HFF-Myc (cell line): ENCODE data around the gene CNBP.
"Not testable (repeated sequence)": the region's sequence is repeated elsewhere in the genome, so short reads cannot be mapped to it uniquely, and the experiment has no call there.

Experiments used
- DNase-seq: peaks from one replicate; pipeline ENCODE4 v3.0.0-alpha.2; 2011; ENCODE audit warnings: low read depth; ENCODE audit errors: extremely low read depth
- H3K4me3 ChIP-seq: replicated peaks from 2 replicates; pipeline ENCODE4 v1.5.1; 2011; ENCODE audit warnings: low read depth, mild to moderate bottlenecking, control low read depth, low read length
- CTCF ChIP-seq: IDR thresholded peaks from 2 replicates; pipeline ENCODE4 v1.5.1; 2012; ENCODE audit warnings: mild to moderate bottlenecking, low read depth, low read length, control low read depth; ENCODE audit errors: missing control alignments

Gene CNBP

GRCh38 chr3:129144786-129145185 is 38.9 kb downstream of the CNBP start:
- no peak for DNase-seq
- no peak for TF ChIP-seq CTCF
- no peak overlapping the region for H3K4me3 ChIP-seq

- not testable (repeated sequence) for DNase-seq, H3K4me3 ChIP-seq
Measured at GRCh38 chr3:129141011-129141410, 42.7 kb downstream of the CNBP start.

GRCh38 chr3:129139911-129140310 is 43.8 kb downstream of the CNBP start:
- TF ChIP-seq CTCF: no peak
- DNase-seq: no peak

GRCh38 chr3:129136275-129136674 is 47.4 kb downstream of the CNBP start:
- DNase-seq, H3K4me3 ChIP-seq: not testable (repeated sequence)

More at GRCh38 chr3:129139911-129140310, 43.8 kb downstream of the CNBP start:
- no peak overlapping the region for H3K4me3 ChIP-seq

- no peak for TF ChIP-seq CTCF
- no peak for DNase-seq
- no peak overlapping the region for H3K4me3 ChIP-seq
Measured at GRCh38 chr3:129132097-129132866, 51.4 kb downstream of the CNBP start.

GRCh38 chr3:129131465-129132088 is 52.1 kb downstream of the CNBP start:
- DNase-seq: no peak
- TF ChIP-seq CTCF: no peak
- no peak overlapping the region for H3K4me3 ChIP-seq

GRCh38 chr3:129130291-129130813 is 53.3 kb downstream of the CNBP start:
- no peak for DNase-seq
- no peak overlapping the region for H3K4me3 ChIP-seq
- TF ChIP-seq CTCF: no peak
